Activated CD4-positive, alpha-beta T cell treated with anti-CD3 and anti-CD28 coated beads, Interleukin-2, amount 50 U/mL, for 48 hours (primary cell): ENCODE data around the gene MUC5AC.
A peak's percentile ranks its signal among the peaks of the same experiment; 100 is the strongest.
"Not testable (repeated sequence)": the region's sequence is repeated elsewhere in the genome, so short reads cannot be mapped to it uniquely, and the experiment has no call there.

ENCODE experiments used
- DNase-seq, 2 experiments: peaks; one replicate each; pipeline ENCODE4 v3.0.0-alpha.2; 2020

MUC5AC gene

DNA sequence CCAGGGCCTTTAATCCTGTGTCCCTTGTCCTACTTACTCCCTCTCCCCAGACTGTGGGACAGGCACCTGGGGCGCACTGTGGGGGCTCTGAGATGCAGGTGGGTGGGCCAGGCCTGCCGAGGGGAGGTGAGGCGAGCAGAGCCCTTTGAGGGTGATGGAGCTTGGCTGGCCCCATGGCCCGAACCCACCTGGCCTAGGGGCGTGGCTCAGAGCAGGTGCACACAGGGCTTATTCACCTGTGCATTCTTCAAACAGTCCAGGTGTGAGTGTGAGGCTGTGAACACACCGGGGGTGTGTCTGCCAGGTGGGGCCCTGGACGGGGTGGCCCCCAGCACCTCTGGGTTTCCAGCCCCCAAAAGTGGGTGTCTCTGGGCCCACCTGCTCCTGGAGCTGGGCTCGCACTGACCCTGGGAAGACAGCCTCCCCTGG, 9.0 kb upstream of the MUC5AC start:
- DNase-seq, result no peak

GRCh38 chr11:1149545-1149944, 8.2 kb upstream of the MUC5AC start:
- no peak for DNase-seq

DNA sequence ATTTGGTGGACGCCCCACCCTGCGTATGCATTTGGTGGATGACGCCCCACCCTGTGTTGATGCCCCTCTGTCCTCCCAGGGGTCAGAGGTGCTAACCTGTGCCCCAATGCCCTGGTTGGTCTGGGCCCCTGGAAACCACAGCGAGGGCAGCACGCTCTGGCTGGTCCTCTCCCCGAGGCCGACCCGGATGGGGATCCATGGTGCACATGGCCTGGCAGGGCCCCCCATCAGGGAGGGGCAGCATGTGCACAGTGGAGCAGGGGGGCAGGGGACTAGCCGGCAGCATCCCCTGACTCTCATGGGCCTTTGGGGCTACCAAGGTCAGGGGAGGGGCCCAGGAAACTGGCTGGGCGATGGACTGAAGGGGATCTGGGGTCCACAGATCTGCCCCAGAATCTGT, 7.6 kb upstream of the MUC5AC start:
- no peak for DNase-seq

GRCh38 chr11:1150769-1151365, 6.9 kb upstream of the MUC5AC start:
- no peak for DNase-seq

DNA sequence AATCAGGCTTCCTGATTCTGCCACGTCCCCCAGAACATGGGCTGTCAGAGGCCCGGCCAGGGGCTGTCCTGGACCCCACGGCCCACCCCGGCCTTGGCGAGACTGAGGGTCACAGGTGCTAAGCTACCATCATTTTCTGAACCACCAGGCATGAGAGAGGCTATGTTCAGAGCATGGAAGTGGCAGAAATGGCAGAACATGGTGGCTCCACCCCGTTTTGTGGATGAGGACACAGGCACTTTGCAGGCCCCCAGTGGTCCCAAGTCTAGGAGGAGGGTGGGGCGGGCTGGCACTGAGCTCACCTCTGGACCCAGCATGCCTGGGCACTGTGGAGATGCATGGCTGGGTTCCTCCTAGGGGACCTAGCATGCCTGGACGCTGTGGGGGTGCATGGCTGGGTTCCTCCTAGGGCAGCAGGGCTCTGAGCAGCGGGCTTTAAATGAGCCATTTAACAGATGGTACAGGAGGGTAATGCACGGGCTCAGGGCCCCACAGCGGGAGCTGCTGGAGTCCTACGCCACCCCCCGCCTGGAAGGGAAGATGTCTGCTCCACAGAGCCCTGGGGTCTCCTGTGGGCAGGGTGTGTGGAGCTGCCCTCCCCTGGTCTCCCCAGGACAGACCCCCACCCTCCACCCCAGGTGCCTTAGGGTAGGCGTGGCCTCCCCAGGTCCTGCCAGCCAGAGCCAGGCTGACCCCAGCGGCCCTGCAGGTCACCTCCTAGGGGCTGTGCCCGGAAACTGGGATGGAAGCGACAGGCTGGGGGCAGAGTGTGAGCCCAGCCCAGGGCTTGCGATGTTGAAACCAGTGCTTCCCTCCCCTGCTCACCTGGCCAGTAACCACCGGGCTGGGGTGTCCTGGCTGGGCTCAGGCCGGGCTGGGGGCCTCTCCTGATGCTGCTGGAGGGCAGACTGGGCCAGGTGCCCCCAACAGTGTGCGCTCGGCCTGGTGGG, 6.1 kb upstream of the MUC5AC start:
- DNase-seq, result no peak

DNA sequence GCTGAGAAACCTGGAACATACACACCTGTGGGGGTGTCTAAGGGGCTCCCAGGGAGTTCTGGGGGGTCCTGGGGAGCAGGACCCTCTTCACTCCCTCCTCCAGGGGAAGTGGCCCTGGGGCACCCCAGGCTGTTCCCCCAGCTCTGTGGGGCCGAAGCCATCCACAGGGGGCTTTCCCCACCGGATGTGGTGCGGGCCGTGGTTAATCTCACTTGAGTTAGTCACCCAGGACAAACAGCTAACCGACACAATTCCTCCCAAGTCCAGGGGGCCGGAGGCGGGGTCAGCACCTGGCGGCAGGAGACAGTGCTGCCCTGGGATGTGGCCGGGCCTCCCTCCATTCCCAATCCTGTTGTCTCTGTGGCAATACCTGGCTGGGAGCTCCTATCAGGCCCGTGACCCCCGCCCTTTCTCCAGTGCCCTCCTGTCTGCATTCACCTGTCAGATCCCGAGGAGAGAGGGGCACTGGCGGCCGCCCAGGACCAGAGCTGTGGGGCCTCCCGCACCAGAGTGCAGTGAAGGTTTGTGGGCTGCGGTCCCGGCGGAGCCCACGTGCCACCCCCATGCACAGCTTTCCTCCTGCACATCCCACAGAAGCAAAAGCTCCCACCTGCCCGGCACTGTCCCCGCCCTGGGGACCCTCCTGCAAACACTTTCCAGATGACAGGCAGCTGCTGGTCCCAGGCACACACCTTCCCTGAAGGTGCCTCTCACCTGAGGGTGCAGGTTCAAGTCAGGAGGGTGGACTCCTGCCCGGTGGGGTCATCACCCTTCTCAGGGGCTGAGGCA, 5.2 kb upstream of the MUC5AC start:
- peak; percentile 45 to 54 for DNase-seq

GRCh38 chr11:1153105-1153950, 4.4 kb upstream of the MUC5AC start:
- DNase-seq, result no peak

GRCh38 chr11:1153951-1154493, 3.7 kb upstream of the MUC5AC start:
- DNase-seq, result no peak

- DNase-seq, result not testable (repeated sequence)
These were observed 3.1 kb upstream of the MUC5AC start for GRCh38 chr11:1154656-1155055.

- no peak for DNase-seq
These were observed 2.5 kb upstream of the MUC5AC start for GRCh38 chr11:1155274-1155693.

DNA sequence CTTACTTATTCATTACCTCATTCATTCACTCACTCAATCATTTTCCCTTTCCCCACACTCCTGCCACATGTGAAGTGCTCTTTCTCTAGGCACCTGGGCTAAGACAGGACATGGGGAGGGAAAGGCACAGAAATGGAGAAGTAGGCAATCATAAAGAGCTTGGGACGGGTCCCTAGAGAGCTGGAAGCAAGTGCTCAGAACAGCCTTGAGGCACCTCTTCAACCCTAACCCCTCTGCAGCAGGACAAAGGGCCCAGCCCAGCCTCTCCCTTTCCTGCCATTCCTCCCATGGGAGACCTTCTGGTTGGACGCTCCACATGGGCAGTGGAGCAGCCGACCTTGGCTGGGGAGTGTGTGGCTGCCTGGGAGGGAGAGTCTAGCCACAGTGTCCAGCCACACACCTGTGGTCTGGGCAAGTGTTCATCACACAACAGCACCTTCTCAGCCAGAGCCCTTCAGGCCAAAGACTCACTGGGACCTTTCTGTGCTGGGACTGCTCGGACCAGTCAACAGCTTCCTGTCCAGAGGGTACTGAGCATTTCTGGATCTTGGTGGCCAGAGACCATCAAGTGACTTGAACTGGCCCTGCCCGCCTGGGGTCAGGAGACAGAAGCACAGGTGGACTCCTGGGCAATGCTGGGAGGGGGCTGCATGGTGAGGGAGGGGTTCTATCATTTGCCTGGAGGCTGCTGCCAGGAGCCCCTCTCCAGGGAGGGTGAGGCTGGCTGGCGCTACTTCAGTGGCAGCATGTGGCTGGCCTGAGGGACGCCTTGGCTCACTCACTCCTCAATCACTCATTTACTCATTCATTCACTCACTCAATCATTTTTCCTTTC, 1.0 kb upstream of the MUC5AC start:
- no peak for DNase-seq

DNA sequence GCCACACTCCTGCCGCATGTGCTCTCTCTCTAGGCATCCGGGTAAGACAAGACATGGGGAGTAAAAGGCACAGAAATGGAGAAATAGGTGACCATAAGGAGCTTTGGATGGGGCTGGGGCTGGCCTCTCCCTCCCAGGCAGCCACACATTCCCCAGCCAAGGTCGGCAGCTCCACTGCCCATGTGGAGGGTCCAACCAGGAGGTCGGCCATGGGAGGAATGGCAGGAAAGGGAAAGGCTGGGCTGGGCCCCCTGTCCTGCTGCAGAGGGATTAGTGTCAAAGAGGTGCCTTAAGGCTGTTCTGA, 460 bp upstream of the MUC5AC start:
- no peak for DNase-seq

DNA sequence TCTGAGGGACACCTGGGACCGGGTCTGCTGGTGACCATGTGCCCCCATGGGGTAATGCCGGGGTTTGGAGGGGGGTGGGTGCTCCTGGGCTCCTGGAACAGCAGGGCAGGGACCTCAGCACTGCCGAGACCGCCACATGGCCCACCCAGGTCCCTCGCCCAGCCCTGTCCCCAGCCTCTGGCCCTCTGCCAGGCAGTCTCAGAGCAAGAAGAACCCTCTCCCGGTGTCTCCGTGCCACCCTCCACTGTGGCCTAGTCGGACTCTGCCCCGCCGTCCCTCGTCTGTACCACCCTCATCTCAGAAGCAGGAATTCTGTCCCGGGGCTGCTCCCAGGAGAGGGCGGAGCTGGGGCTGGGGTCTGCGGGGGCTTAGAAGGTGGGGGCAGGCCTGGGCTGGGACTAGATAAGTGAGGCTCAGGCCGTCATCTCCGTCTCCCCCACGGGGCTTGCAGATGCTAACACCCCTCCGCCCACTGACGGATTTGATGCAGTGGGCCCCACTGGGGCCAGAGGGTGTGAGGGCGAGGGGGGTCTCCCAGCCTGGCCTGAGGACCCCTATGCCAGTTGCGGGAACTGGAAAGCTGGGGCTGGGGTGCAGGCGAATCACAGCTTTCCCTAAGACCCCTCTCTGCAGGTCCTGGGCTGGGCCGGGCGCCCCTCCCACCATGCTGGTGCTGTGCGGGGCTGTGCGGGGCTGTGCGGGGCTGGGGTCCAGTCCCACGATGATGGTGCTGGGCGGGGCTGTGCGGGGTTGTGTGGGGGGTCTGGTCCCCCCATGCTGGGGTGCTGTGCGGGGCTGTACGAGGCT, 1.1 kb downstream of the MUC5AC start:
- no peak for DNase-seq

- DNase-seq, result not testable (repeated sequence)
These were observed 1.9 kb downstream of the MUC5AC start for GRCh38 chr11:1159488-1160220.

DNA sequence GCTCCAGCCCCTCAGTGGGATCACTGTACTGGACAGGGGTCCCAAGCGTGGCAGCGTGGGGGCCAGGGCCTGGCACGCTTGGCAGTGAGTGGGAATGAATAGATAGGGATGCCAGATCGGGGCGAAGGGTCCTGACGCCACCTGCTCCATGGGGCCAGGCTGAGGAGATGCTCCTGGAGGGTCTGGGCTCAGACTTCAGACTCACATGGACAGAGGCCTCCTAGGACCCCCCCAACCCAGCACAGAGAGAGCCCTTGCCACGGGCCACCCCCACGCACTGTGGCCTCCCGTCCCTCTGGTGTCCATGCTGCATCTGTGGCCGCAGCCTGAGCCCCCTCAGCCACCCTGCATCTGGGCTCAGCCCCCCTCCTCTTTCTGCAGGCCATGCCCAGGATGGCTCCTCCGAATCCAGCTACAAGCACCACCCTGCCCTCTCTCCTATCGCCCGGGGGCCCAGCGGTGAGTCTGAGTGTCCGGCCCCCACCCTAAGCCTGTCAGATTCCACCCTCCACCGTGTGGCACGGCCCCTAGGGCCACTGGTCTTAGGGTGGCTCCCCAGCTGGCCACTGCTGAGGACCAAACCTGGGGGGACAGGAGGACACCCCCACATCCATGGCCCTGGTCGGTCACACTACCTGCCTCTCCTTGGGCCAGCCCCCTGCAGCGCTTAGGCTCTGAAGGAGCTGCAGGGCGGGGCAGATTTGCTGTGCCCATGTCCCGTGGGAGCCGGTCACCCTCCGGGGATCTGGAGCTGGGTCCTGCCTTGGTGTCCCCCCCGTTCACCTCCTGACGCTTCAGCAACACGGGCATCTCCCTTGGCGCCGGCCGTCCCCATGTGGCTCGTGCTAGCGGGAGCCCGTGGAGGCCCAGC, 2.7 kb downstream of the MUC5AC start:
- DNase-seq, result no peak

DNA sequence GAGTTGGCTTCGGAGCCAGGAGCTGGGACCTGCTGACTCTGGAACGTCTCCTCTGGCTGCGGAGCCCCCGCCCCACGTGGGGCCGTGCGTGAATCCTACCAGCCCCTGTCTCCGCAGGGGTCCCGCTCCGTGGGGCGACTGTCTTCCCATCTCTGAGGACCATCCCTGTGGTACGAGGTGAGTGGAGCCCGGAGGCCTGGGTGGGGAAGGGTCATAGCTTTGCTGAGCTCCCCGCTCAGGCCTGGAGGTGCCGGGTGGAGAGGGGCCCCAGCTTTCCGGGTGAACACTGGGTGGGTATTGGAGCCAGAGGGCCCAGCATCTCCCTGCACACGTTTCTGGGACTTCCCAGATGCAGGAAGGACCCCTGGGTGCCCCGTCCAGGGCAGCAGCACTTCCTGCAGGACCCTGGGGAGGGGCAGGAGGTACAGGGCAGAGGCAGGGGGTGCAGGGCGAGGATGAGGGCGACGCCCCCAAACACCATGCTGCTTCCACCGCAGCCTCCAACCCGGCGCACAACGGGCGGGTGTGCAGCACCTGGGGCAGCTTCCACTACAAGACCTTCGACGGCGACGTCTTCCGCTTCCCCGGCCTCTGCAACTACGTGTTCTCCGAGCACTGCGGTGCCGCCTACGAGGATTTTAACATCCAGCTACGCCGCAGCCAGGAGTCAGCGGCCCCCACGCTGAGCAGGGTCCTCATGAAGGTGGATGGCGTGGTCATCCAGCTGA, 3.8 kb downstream of the MUC5AC start:
- no peak for DNase-seq

DNA sequence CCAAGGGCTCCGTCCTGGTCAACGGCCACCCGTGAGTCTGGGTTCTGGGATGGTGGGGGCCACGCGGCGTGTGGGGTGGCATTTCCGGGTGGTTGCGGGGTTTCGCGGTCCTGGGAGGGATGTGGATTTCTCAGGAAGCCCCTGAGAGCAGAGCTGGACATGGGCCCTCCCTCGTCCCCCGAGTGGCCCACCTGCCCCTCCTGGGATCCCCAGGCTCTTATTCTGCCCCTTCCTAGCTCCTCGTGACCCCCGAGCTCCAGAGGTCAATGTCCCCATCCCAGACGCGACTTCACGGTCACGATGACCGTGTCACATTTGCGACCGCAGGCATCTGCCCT, 4.4 kb downstream of the MUC5AC start:
- no peak for DNase-seq
